C1 segment of cervical spinal cord (tissue), 14 donors: ENCODE measurements around the gene SERPINB10.

ENCODE experiments used
- DNase-seq, 14 donors: peaks; one replicate each; lab custom pipeline; 2025; lab: John Stamatoyannopoulos, UW

SERPINB10 gene

GRCh38 chr18:63947051-63947790 is 39.5 kb downstream of the SERPINB10 start:
- DNase-seq = no peak

DNA sequence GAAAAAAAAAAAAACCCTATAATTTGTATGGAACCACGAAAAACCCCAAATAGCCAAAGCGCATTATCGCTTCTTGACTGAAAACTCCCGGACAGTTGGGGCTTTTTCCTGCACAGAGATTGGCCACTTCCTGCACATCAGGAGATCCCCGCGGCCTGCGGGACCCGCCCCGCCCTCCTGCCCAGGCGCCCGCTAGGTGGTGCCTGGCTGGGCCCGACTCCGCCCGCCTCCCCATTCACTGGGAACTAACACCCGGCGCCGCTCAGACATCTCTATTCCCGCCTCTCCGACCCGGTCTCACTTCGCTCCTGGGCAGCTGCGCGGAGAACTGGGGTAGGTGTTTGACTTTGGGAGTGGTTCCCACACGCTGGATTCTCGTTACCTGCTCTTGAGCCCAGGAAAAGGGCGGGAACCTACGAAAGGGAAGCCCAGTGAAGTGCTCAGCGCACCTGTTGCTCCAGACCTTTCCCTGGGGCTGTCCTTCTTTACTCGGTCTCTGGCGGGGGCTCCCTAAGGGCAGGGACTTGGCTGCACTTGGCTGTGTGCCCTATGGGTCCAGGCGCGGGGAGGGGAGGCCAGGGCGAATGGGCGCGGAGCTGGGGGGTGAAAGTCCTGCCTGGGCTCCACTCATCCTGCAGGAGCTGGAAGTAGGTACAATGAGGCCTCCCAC is 41.4 kb downstream of the SERPINB10 start, which contains the start of gene HMSD:
HMSD (plus strand) TSS at position 234 of the 670 bp plus-strand sequence. CDS start 4,155 bp downstream, outside the sequence.
- DNase-seq = peak in 12 of 14 donors; percentile 16 to 78 (median 54)

DNA sequence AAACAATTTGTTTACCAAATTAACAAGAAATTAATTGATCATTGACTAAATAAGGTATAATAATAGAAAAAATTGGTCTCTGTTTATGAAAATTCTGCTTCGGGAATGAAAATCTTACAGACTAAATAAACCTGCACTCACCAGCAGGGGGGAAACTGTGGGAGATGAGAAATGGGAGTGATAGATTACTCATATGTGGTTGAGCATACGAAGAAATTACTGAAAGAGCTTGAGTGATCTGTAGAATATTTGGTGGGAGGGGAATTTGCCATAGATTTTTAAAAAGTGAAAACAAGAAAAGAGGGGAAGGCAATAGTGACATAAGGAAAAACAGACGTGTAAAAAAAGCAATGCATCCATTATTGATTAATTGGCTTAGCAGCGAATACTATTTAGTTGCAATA is 43.5 kb downstream of the SERPINB10 start:
- no peak for DNase-seq

DNA sequence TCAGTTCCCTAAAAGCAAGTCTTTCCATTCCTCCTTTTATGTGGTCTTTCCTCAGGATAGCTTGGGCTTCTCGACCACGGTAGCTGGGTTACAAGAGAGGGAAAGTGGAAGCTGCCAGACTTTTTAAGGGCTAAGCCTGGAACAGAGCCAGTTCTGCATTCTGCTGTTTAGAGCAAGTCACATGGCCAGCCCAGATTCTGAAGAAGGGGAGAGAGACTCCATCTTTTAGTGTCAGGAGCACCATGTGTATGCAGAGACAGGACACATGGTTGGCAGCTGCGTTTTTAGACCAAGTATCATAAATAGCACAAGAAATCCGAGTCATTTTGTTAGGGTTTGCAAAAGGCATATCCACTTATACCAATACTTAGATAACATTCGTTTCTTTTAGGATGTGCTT is 46.1 kb downstream of the SERPINB10 start:
- DNase-seq = peak in 1 of 14 donors; percentile 3

DNA sequence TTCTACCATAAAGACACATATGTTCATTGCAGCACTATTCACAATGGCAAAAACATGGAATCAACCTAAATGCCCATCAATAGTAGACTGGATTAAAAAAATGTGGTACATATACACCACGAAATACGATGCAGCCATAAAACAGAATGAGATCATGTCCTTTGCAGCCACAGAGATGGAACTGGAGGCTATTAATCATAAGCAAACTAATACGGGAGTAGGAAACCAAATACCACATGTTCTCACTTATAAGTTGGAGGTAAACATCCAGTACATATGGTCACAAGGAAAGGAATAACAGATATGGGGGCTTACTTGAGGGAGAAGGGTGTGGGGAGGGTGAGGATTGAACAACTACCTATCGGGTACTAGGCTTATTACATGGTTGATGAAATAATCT is 49.0 kb downstream of the SERPINB10 start:
- no peak for DNase-seq

DNA sequence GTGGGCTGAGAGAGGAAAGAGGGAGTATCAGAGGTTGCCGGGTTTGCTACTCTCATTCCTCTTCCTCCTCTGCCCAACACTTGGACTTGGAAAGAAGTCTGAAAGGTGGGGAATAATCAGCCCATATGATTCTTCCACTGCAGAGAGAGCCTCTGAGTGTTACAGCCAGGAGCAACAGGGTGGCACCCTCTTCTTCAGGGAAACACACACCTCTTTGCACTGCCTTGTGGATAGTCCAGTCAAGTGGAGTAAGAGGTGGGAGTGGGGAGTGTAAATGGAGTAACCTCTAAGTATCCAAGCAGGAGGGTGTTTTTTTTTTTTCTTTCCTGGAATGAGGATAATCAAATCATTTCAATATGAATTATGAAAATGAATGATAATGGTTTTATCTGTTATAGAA is 53.1 kb downstream of the SERPINB10 start:
- DNase-seq = no peak

GRCh38 chr18:63961435-63961980 is 53.8 kb downstream of the SERPINB10 start:
- no peak for DNase-seq

- no peak for DNase-seq
Observed at GRCh38 chr18:63962137-63962536, 54.4 kb downstream of the SERPINB10 start.

GRCh38 chr18:63963615-63964256 is 56.0 kb downstream of the SERPINB10 start:
- peak in 3 of 14 donors; percentile 2 to 28 (median 12) for DNase-seq

DNA sequence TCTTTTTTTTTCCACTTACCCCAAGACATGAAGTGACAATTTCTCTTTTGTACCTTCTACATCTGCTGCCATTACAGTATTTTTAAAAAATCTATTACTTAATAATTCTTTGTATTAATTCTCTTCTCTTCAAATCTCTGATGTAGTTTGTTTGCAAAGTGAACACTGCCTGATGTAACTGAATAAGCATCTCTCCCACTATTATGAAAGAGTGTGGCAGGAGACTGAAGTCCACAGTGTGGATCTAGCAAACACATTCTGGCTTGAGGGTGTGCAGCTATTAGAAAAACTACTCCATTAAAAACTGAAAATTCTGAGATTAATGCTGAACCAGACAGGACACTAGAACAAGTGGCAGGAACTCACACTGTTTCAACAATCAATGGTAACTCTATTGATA is 57.1 kb downstream of the SERPINB10 start:
- DNase-seq = no peak

DNA sequence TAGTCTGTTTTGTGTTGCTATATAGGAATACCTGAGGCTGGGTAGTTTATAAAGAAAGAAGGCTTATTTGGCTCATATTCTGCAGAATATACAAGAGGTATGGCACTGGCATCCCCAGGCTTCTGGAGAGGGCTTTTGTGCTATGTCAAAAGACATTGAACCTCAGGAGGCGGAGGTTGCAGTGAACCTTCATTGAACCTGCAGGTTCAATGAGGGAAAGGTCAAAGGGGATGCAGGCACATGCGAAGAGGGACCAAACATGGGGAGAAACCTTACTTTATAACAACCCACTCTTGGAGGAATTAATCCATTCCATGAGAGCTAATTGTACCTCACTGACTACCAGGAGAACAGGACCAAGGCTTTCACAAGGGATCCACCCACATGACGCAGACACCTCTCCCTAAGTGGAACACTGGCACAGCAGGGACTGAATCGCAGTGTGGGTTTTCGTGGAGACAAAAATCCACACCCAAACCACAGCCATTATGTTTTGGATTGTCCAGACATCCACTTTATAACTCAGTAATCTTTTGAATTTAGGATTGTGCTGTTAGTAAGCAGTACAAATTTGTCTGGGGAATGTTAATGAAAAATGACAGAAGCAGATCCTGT is 58.1 kb downstream of the SERPINB10 start:
- no peak for DNase-seq

- DNase-seq = peak; percentile 68 to 96 (median 88)
Observed at GRCh38 chr18:63969942-63970808, 62.4 kb downstream of the SERPINB10 start, which contains the start of gene SERPINB8. Gene SERPINB8 (plus strand): TSS chr18:63970081. CDS start chr18:63978309, 8,228 bp downstream.

GRCh38 chr18:63970809-63971205 is 63.0 kb downstream of the SERPINB10 start:
- DNase-seq = peak in 5 of 14 donors; percentile 59 to 74 (median 67)

GRCh38 chr18:63971320-63972001 is 63.7 kb downstream of the SERPINB10 start:
- DNase-seq = peak in 2 of 14 donors; percentile 19 to 28

DNA sequence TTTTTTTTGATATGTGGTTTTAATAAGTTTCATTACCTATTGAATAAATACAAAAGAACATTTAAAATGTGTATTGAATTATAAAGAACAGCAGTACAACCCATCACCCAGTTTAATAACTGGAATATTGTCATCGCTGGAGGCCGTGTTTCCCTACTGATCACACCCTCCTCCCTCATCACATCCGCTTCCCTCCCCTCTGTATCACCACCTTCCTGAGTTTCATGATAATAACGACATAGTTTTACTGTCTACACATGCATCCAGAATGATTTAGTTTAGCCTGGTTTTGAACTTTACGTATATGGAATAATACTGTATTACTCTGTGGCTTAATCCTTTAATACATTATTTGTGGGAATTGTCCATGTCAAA is 64.2 kb downstream of the SERPINB10 start:
- DNase-seq = no peak

- peak in 1 of 14 donors; percentile 9 for DNase-seq
Observed at GRCh38 chr18:63974991-63975390, 67.2 kb downstream of the SERPINB10 start.

DNA sequence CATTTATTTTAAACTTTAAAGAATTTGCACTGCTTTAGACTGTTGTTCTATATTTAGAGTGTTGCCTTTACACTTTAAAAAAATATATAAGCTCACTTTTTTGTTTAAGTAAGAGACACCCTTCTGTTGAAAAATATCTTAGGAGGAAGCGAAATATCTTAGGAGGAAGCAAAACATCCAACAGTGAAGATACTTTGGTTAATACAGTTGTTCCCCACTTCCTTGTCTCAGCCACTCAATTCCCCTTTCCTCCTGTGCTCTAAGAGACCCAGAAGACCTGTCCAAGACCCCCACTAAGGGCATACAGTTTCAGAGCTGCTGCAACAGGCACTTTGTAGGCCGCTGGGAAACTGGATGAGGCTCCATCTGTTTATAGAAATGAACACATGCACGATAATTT is 67.9 kb downstream of the SERPINB10 start:
- no peak for DNase-seq

- DNase-seq = no peak
Observed at GRCh38 chr18:63977040-63977439, 69.3 kb downstream of the SERPINB10 start.

DNA sequence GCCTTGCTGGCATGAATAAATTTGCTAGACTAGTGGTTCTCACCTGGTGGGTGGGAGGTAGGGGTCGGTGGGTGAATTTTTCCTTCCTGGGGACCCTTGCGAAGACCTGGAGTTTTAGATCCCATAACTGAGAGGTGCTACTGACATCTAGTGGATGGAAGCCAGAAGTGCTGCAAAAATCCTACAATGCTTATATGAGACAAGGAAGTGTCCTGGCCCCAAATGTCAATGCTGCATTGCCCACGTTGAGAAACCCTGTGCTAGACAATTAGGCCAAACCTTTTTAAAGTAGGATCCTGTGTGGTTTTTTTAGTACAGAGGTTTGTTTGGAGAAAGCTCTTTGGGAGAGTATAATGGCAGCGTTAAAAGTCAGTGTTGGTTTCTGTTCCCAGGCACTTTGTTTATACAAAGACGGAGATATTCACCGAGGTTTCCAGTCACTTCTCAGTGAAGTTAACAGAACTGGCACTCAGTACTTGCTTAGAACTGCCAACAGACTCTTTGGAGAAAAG is 71.7 kb downstream of the SERPINB10 start:
- DNase-seq = peak in 6 of 14 donors; percentile 16 to 46 (median 26)

DNA sequence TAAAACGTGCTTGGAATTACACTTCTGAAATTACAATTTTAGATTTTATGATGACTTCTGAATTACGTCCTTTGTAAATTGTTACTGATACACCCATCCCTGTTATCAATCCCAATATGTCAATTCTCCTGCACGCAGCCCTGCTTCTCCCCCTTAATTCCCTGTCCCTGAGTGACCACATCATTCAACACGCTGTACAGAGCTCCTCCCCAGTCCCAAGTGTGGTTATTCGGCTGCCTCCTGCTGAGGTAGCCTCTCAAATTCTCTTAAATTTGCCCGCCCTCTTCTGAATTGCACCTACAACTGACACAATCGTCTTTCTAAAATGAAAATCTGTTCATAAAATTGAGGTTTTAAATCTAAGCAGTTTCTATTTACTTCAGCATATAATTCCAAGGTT is 72.3 kb downstream of the SERPINB10 start:
- no peak for DNase-seq
